Vagina (tissue), 2 donors: ENCODE data around the gene VCX2.
"Not testable (repeated sequence)": the region's sequence is repeated elsewhere in the genome, so short reads cannot be mapped to it uniquely, and the experiment has no call there.

ENCODE experiments used
- CTCF ChIP-seq, 3 experiments: fragments of 450-650 bp in 2 of 3; fragments of 200-600 bp in 1 of 3; sonication (generic) in 1 of 3; IDR thresholded peaks; one replicate each; pipeline ENCODE4 v1.5.1; 2017 to 2019; ENCODE audit warnings: antibody characterized with exemption in 3 of 3, mild to moderate bottlenecking in 2 of 3, moderate library complexity in 2 of 3
- POLR2A ChIP-seq, 2 donors: fragments of 450-650 bp; IDR thresholded peaks; one replicate each; pipeline ENCODE4 v1.6.1; 2017; ENCODE audit warnings: antibody characterized with exemption in 2 of 2, mild to moderate bottlenecking in 2 of 2, moderate library complexity in 2 of 2

GRCh38 chrX:8154011-8154410 is 17.1 kb downstream of the VCX2 start:
- TF ChIP-seq CTCF, POLR2A (IDR thresholded peaks at IDR 0.05): not testable (repeated sequence)
